Embryonic facial prominence (tissue), 1 donor: Measurements from ENCODE around the gene CMTM6.
"Not testable (repeated sequence)": the region's sequence is repeated elsewhere in the genome, so short reads cannot be mapped to it uniquely, and the experiment has no call there.

ENCODE experiments used
- DNase-seq: peaks from one replicate; pipeline ENCODE4 v3.0.0-alpha.2; 2016; ENCODE audit errors: extremely low spot score

The CMTM6 gene

GRCh38 chr3:32499585-32499984 lies 3.1 kb downstream of the CMTM6 start:
- no peak for DNase-seq

- no peak for DNase-seq
These were observed 3.7 kb downstream of the CMTM6 start for GRCh38 chr3:32498992-32499391.

- DNase-seq, result no peak
These were observed 4.4 kb downstream of the CMTM6 start for GRCh38 chr3:32498252-32498651.

GRCh38 chr3:32495609-32496008 lies 7.0 kb downstream of the CMTM6 start:
- DNase-seq, result no peak

GRCh38 chr3:32495085-32495484 lies 7.6 kb downstream of the CMTM6 start:
- DNase-seq, result no peak

- no peak for DNase-seq
These were observed 8.9 kb downstream of the CMTM6 start for GRCh38 chr3:32493437-32494414.

- DNase-seq, result no peak
These were observed 9.8 kb downstream of the CMTM6 start for GRCh38 chr3:32492684-32493436.

GRCh38 chr3:32488474-32489008 lies 14.1 kb downstream of the CMTM6 start:
- no peak for DNase-seq

- DNase-seq, result no peak
These were observed 14.7 kb downstream of the CMTM6 start for GRCh38 chr3:32487781-32488473.

GRCh38 chr3:32484436-32484835 lies 18.2 kb downstream of the CMTM6 start:
- DNase-seq, result no peak

- DNase-seq, result no peak
These were observed 18.9 kb downstream of the CMTM6 start for GRCh38 chr3:32483772-32484171.

- no peak for DNase-seq
These were observed 20.0 kb downstream of the CMTM6 start for GRCh38 chr3:32482693-32483092.

- DNase-seq, result no peak
These were observed 20.6 kb downstream of the CMTM6 start for GRCh38 chr3:32481791-32482631.

GRCh38 chr3:32480604-32481003 lies 22.0 kb downstream of the CMTM6 start:
- no peak for DNase-seq

GRCh38 chr3:32474201-32474600 lies 28.5 kb downstream of the CMTM6 start:
- DNase-seq, result no peak

- DNase-seq, result not testable (repeated sequence)
These were observed 30.5 kb downstream of the CMTM6 start for GRCh38 chr3:32472151-32472550.

GRCh38 chr3:32471246-32471645 lies 31.4 kb downstream of the CMTM6 start:
- no peak for DNase-seq

- DNase-seq, result no peak
These were observed 32.3 kb downstream of the CMTM6 start for GRCh38 chr3:32470362-32470761.

- DNase-seq, result no peak
These were observed 33.3 kb downstream of the CMTM6 start for GRCh38 chr3:32469151-32469874.

GRCh38 chr3:32467333-32468070 lies 35.1 kb downstream of the CMTM6 start:
- no peak for DNase-seq
